Mucosa of descending colon (tissue), 3 donors: ENCODE data around the gene MEGF11. TPM values are rescaled to one million over a fixed set of nuclear protein-coding genes. Genes with fewer than 3 reads are reported as not detected.
A peak's percentile ranks its signal among the peaks of the same experiment; 100 is the strongest.

Source experiments
- ATAC-seq: fragments of 200-7000 bp; cut with Tn5 transposase; one replicate; pipeline ENCODE4 v1.9.1; 2020; ENCODE audit warnings: mild to moderate bottlenecking, moderate library complexity
- DNase-seq, 3 donors: peaks; one replicate each; pipeline ENCODE4 v3.0.0-alpha.2; 2020
- H3K36me3 ChIP-seq: fragments of 200-600 bp; one replicate; pipeline ENCODE4 v1.8.0; 2021; ENCODE audit warnings: low read depth, mild to moderate bottlenecking
- H3K4me1 ChIP-seq: fragments of 200-600 bp; one replicate; pipeline ENCODE4 v1.8.0; 2021; ENCODE audit warnings: low read depth, mild to moderate bottlenecking
- H3K4me3 ChIP-seq: fragments of 200-600 bp; one replicate; pipeline ENCODE4 v1.8.0; 2021; ENCODE audit warnings: mild to moderate bottlenecking
- H3K9me3 ChIP-seq: fragments of 200-600 bp; one replicate; pipeline ENCODE4 v1.8.0; 2021; ENCODE audit warnings: mild to moderate bottlenecking
- CTCF ChIP-seq: fragments of 200-600 bp; IDR thresholded peaks from one replicate; pipeline ENCODE4 v1.8.0; 2022; ENCODE audit warnings: antibody characterized with exemption, mild to moderate bottlenecking
- intact Hi-C, 2 donors: fragments of 100-400 bp; cut with DNase I in 1 of 2; cut with micrococcal nuclease in 1 of 2; formaldehyde crosslinking; loops; one replicate each; pipeline versions ENCODE4 v1.11.0 to v1.11.1; 2022; cut with DNase I, micrococcal nuclease
- total RNA-seq, 3 donors: library from RNA; stranded (reverse); fragmentation: NEBNext Ultra II Directional in 2 of 3; extraction: Animal tissue kit (Norgen Biotek cat#: 25700) in 2 of 3; gene quantifications; one replicate each; pipeline versions ENCODE4 v1.2.1 to v1.2.4, GENCODE V29; 2021 to 2023
- donor health status: DM: no; HTN: no; CAD: no; lungs with moderate emphysema.
- donor health status: DM: no; HTN: no; CAD: no.
- donor health status: DM: no; HTN: yes; CAD: no.

MEGF11 gene
- total RNA-seq, 3 donors from 2014 or later: 0.12 to 0.29 (median 0.19) TPM

- no peaks in the 10 kb centered on the region for H3K36me3 ChIP-seq
- no peak for TF ChIP-seq CTCF
- intact Hi-C loops: no loop called here
These were observed 357.3 kb downstream of the MEGF11 start for GRCh38 chr15:65896236-65896635.

DNA sequence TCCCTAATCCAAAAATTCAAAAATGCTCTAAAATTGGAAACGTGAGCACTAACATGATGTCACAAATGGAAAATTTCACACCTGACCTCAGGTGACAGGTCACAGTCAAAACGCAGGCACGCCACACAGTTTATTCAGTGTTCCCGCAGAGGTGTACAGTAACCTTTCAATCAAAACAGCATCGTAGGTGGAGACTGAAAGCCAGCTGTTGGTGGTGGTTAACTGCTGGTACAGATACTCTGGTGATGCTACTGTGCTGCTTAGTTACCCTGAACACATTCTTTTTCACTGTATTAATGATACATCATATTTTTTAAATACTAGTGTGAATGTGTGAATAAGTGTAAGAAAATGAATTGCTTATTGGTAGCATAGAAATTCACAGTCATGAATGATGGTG, 360.5 kb downstream of the MEGF11 start:
- H3K4me3 ChIP-seq: no peak overlapping the region
- DNase-seq (no peak), ATAC-seq (no peak)
- no peak for TF ChIP-seq CTCF
- H3K36me3 ChIP-seq: no peaks in the 10 kb centered on the region
- intact Hi-C loops: no loop called here
- H3K9me3 ChIP-seq: no peaks in the 10 kb centered on the region
- H3K4me1 ChIP-seq: no peaks in the 10 kb centered on the region

More at GRCh38 chr15:65896236-65896635, 357.3 kb downstream of the MEGF11 start:
- Histone ChIP-seq H3K4me3 (no peak overlapping the region), H3K9me3 (no peaks in the 10 kb centered on the region), H3K4me1 (peaks cover 3% of the 10 kb centered on the region)
- DNase-seq (no peak), ATAC-seq (no peak)

- intact Hi-C loops: no loop called here
- no peak for TF ChIP-seq CTCF
These were observed 364.6 kb downstream of the MEGF11 start for GRCh38 chr15:65888981-65889380.

GRCh38 chr15:65887565-65887964, 366.0 kb downstream of the MEGF11 start:
- intact Hi-C loops: no loop called here
- ATAC-seq: no peak
- H3K4me3 ChIP-seq: no peak overlapping the region
- DNase-seq: no peak
- peaks cover 7% of the 10 kb centered on the region for H3K4me1 ChIP-seq
- H3K36me3 ChIP-seq: no peaks in the 10 kb centered on the region
- TF ChIP-seq CTCF: no peak
- H3K9me3 ChIP-seq: no peaks in the 10 kb centered on the region

More at GRCh38 chr15:65888981-65889380, 364.6 kb downstream of the MEGF11 start:
- Histone ChIP-seq H3K4me1 (peaks cover 7% of the 10 kb centered on the region), H3K9me3 (no peaks in the 10 kb centered on the region), H3K36me3 (no peaks in the 10 kb centered on the region), H3K4me3 (no peak overlapping the region)
- DNase-seq (no peak), ATAC-seq (no peak)

- no peaks in the 10 kb centered on the region for H3K9me3 ChIP-seq
- H3K4me1 ChIP-seq: peaks cover 7% of the 10 kb centered on the region
- TF ChIP-seq CTCF: no peak
- ATAC-seq (no peak), DNase-seq (no peak)
- no peak overlapping the region for H3K4me3 ChIP-seq
- H3K36me3 ChIP-seq: no peaks in the 10 kb centered on the region
- intact Hi-C loops: no loop called here
These were observed 367.8 kb downstream of the MEGF11 start for GRCh38 chr15:65885668-65886218.

- Histone ChIP-seq H3K4me3 (no peak overlapping the region), H3K36me3 (no peaks in the 10 kb centered on the region), H3K4me1 (peaks cover 7% of the 10 kb centered on the region), H3K9me3 (no peaks in the 10 kb centered on the region)
- no peak for DNase-seq
- intact Hi-C loops: no loop called here
- ATAC-seq: peak; percentile 38
- TF ChIP-seq CTCF: no peak
These were observed 369.0 kb downstream of the MEGF11 start for GRCh38 chr15:65884511-65884910.
